Keratinocyte (primary cell): ENCODE results near the gene TMCO4. TPM values are rescaled to one million over a fixed set of nuclear protein-coding genes. Genes with fewer than 3 reads are reported as not detected.
A peak's percentile ranks its signal among the peaks of the same experiment; 100 is the strongest.

Experiments used
- DNase-seq: peaks from one replicate; pipeline ENCODE4 v3.0.0-alpha.2; 2011; ENCODE audit warnings: low read depth, missing footprints, low spot score
- FAIRE-seq: peaks from 2 replicates; lab custom pipeline; 2011; peaks lifted over from hg19 to GRCh38; lab: Jason Lieb, UNC
- H2AFZ ChIP-seq: 2 replicates; pipeline ENCODE4 v1.6.0; 2012; ENCODE audit warnings: low read length, control low read depth, inconsistent platforms; ENCODE audit not compliant: control insufficient read depth
- H3K27ac ChIP-seq: 2 replicates; pipeline ENCODE4 v1.5.1; 2011; ENCODE audit warnings: low read length; ENCODE audit not compliant: control insufficient read depth, insufficient read depth
- H3K27me3 ChIP-seq: 3 replicates; pipeline ENCODE4 v1.6.0; 2011; ENCODE audit warnings: low read length; ENCODE audit not compliant: control insufficient read depth, insufficient read depth; ENCODE audit errors: extremely low read depth
- H3K36me3 ChIP-seq, 2 experiments: 2 replicates in 1 of 2; 3 replicates in 1 of 2; pipeline ENCODE4 v1.5.1; 2011; ENCODE audit warnings: low read length in 2 of 2, mild to moderate bottlenecking in 1 of 2; ENCODE audit not compliant: control insufficient read depth in 2 of 2, insufficient read depth in 2 of 2; ENCODE audit errors: extremely low read depth in 1 of 2
- H3K4me1 ChIP-seq: 3 replicates; pipeline ENCODE4 v1.5.1; 2011; ENCODE audit warnings: low read length; ENCODE audit not compliant: control insufficient read depth, insufficient read depth; ENCODE audit errors: extremely low read depth
- H3K4me2 ChIP-seq: 3 replicates; pipeline ENCODE4 v1.6.0; 2011; ENCODE audit warnings: low read depth, low read length; ENCODE audit not compliant: control insufficient read depth, insufficient read depth; ENCODE audit errors: extremely low read depth
- H3K4me3 ChIP-seq, 3 experiments: fragments of 200-600 bp in 1 of 3; sonication (generic) in 1 of 3; 2 replicates in 2 of 3; 3 replicates in 1 of 3; pipeline ENCODE4 v1.5.1; 2011 to 2016; ENCODE audit warnings: low read length in 3 of 3, mild to moderate bottlenecking in 3 of 3, control low read depth in 2 of 3, inconsistent platforms in 1 of 3, low read depth in 1 of 3, mixed read lengths in 1 of 3, mixed run types in 1 of 3, moderate library complexity in 1 of 3; ENCODE audit not compliant: control insufficient read depth in 2 of 3, insufficient read depth in 2 of 3; ENCODE audit errors: extremely low read depth in 1 of 3
- H3K79me2 ChIP-seq: 2 replicates; pipeline ENCODE4 v1.6.0; 2012; ENCODE audit warnings: low read length; ENCODE audit not compliant: control insufficient read depth, insufficient read depth
- H3K9ac ChIP-seq: 3 replicates; pipeline ENCODE4 v1.6.0; 2011; ENCODE audit warnings: low read length; ENCODE audit not compliant: control insufficient read depth, insufficient read depth; ENCODE audit errors: extremely low read depth
- H3K9me1 ChIP-seq: 3 replicates; pipeline ENCODE4 v1.6.0; 2011; ENCODE audit warnings: low read length; ENCODE audit not compliant: control insufficient read depth, insufficient read depth; ENCODE audit errors: extremely low read depth
- H3K9me3 ChIP-seq: 2 replicates; pipeline ENCODE4 v1.5.1; 2012; ENCODE audit warnings: low read depth, low read length; ENCODE audit not compliant: control insufficient read depth
- H4K20me1 ChIP-seq: 3 replicates; pipeline ENCODE4 v1.6.0; 2011; ENCODE audit warnings: low read length; ENCODE audit not compliant: control insufficient read depth, insufficient read depth; ENCODE audit errors: extremely low read depth
- CTCF ChIP-seq, 3 experiments: IDR thresholded peaks in 1 of 3; conservative IDR thresholded peaks in 1 of 3; optimal IDR thresholded peaks in 1 of 3; 2 replicates in 2 of 3; 3 replicates in 1 of 3; pipeline versions ENCODE3 to v1.5.1; 2011; ENCODE audit warnings: low read length in 3 of 3, mild to moderate bottlenecking in 3 of 3, moderate library complexity in 2 of 3, control low read depth in 1 of 3, inconsistent platforms in 1 of 3; ENCODE audit not compliant: insufficient read depth in 2 of 3; ENCODE audit errors: extremely low read depth in 1 of 3
- EZH2 ChIP-seq: IDR thresholded peaks from one replicate; pipeline ENCODE4 v1.6.1; 2012; ENCODE audit warnings: inconsistent platforms, mild to moderate bottlenecking, low read length, moderate library complexity
- dilution Hi-C: fragments of 300-500 bp; cut with MboI; formaldehyde crosslinking; loops from one replicate; pipeline ENCODE4 v1.7.0; 2020; ENCODE audit warnings: low sequenced_read_pairs; ENCODE audit not compliant: extremely low pct_ligation_motif_present
- polyA plus RNA-seq, 5 experiments: library from polyadenylated mRNA; depleted of rRNA in 3 of 5; stranded (reverse) in 3 of 5; stranded (forward) in 1 of 5; unstranded in 1 of 5; fragments of >200 nt; gene quantifications; 1 replicate in 1 of 5; 2 replicates in 3 of 5; 3 replicates in 1 of 5; pipeline versions ENCODE4 v1.2.1 to v1.2.3, GENCODE V29; 2011 to 2012; ENCODE audit warnings: missing spikeins in 2 of 5, low read depth in 1 of 5, low replicate concordance in 1 of 5

Gene TMCO4
- polyA plus RNA-seq, 1 donor (not counting 4 experiments of a cell fraction or from before 2014, with no cell fraction given): 1.2 TPM

- Histone ChIP-seq H3K4me1 (peaks cover under 1% of the 10 kb centered on the region), H4K20me1 (no peaks in the 10 kb centered on the region), H3K27ac (no peak overlapping the region), H3K9me3 (no peaks in the 10 kb centered on the region), H3K4me3 (no peak overlapping the region), H3K27me3 (peaks cover 55% of the 10 kb centered on the region), H3K36me3 (no peaks in the 10 kb centered on the region), H2AFZ (no peak overlapping the region), H3K79me2 (no peaks in the 10 kb centered on the region), H3K9ac (no peak overlapping the region), H3K4me2 (no peak overlapping the region), H3K9me1 (no peaks in the 10 kb centered on the region)
- FAIRE-seq: no peak
- TF ChIP-seq CTCF (optimal IDR thresholded peaks at IDR 0.05 in 1 of 3, IDR thresholded peaks at IDR 0.05 in 1 of 3, conservative IDR thresholded peaks at IDR 0.05 in 1 of 3; ENCODE audit: extremely low read depth in 1 of 3, insufficient read depth in 2 of 3, low read length in 3 of 3) (no peak), EZH2 (peak; percentile 89)
- dilution Hi-C loops: no loop called here
- DNase-seq: no peak
Observed at GRCh38 chr1:19665496-19666465, 133.9 kb downstream of the TMCO4 start.

GRCh38 chr1:19665186-19665495, 134.6 kb downstream of the TMCO4 start:
- Histone ChIP-seq H3K9me1 (no peaks in the 10 kb centered on the region), H3K4me1 (peaks cover 7% of the 10 kb centered on the region), H3K36me3 (no peaks in the 10 kb centered on the region), H3K79me2 (no peaks in the 10 kb centered on the region), H3K4me3 (no peak overlapping the region), H3K27ac (no peak overlapping the region), H3K27me3 (peaks cover 53% of the 10 kb centered on the region), H3K9ac (no peak overlapping the region), H4K20me1 (peaks cover 2% of the 10 kb centered on the region), H2AFZ (no peak overlapping the region), H3K4me2 (no peak overlapping the region), H3K9me3 (no peaks in the 10 kb centered on the region)
- TF ChIP-seq EZH2 (no peak), CTCF (optimal IDR thresholded peaks at IDR 0.05 in 1 of 3, IDR thresholded peaks at IDR 0.05 in 1 of 3, conservative IDR thresholded peaks at IDR 0.05 in 1 of 3; ENCODE audit: extremely low read depth in 1 of 3, insufficient read depth in 2 of 3, low read length in 3 of 3) (no peak)
- dilution Hi-C loops: no loop called here
- DNase-seq: no peak
- no peak for FAIRE-seq
